ENCODE results near the gene IRAK1.

IRAK1 gene

GRCh38 chrX:154032160-154032559, 12.5 kb upstream of the IRAK1 start:
- Histone ChIP-seq H3K27ac (ENCODE audit: low read depth, low read length) (no peak overlapping the region), H3K4me2 (ENCODE audit: low read length) (no peak overlapping the region), H3F3A (ENCODE audit: control insufficient read depth, insufficient read depth) (no peaks in the 10 kb centered on the region), H3K4me3 (ENCODE audit: low read length) (no peak overlapping the region), H3K27me3 (ENCODE audit: control insufficient read depth, low read length) (no peaks in the 10 kb centered on the region), H3K4me1 (ENCODE audit: control insufficient read depth, low read length) (no peaks in the 10 kb centered on the region), H3K9me2 (replicated peaks; ENCODE audit: control insufficient read depth, low read length) (no peaks in the 10 kb centered on the region), H3K36me3 (ENCODE audit: control insufficient read depth, low read length) (peaks cover 3% of the 10 kb centered on the region), H4K20me1 (ENCODE audit: control insufficient read depth, insufficient read depth, low read depth, low read length) (no peaks in the 10 kb centered on the region), H3K79me2 (ENCODE audit: control insufficient read depth, low read length) (peaks cover 7% of the 10 kb centered on the region), H3K9me3 (ENCODE audit: control insufficient read depth, insufficient read depth, low read length) (no peaks in the 10 kb centered on the region)
- TF ChIP-seq EZH2phosphoT487 (IDR thresholded peaks at IDR 0.05; ENCODE audit: borderline replicate concordance, low read length) (no peak), CTCF (IDR thresholded peaks at IDR 0.05; ENCODE audit: low read depth, low read length, poor library complexity, severe bottlenecking) (no peak)

DNA sequence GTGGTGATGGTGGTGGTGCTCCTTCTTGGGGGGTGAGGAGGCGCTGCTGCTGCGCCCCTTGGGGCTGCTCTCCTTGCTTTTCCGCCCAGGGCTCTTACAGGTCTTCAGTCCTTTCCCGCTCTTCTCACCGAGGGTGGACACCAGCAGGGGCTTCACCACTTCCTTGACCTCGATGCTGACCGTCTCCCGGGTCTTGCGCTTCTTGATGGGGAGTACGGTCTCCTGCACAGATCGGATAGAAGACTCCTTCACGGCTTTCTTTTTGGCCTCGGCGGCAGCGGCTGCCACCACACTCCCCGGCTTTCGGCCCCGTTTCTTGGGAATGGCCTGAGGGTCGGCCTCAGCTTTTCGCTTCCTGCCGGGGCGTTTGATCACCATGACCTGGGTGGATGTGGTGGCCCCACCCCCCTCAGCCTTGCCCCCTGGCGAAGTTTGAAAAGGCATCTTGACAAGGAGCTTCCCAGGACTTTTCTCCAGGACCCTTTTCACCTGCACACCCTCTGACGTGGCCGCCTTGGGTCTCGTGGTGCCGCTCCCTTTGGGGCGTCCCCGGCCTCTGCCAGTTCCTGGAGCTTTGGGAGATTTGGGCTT, 11.1 kb upstream of the IRAK1 start:
- H3K4me2 ChIP-seq (ENCODE audit: low read length) = no peak overlapping the region
- H3K27ac ChIP-seq (ENCODE audit: low read depth, low read length) = no peak overlapping the region
- no peaks in the 10 kb centered on the region for H3K4me1 ChIP-seq (ENCODE audit: control insufficient read depth, low read length)
- H3K4me3 ChIP-seq (ENCODE audit: low read length) = no peak overlapping the region
- H3K9me2 ChIP-seq (replicated peaks; ENCODE audit: control insufficient read depth, low read length) = no peaks in the 10 kb centered on the region
- TF ChIP-seq EZH2phosphoT487 (IDR thresholded peaks at IDR 0.05; ENCODE audit: borderline replicate concordance, low read length) = no peak
- TF ChIP-seq CTCF (IDR thresholded peaks at IDR 0.05; ENCODE audit: low read depth, low read length, poor library complexity, severe bottlenecking) = no peak
- H3F3A ChIP-seq (ENCODE audit: control insufficient read depth, insufficient read depth) = no peaks in the 10 kb centered on the region
- no peaks in the 10 kb centered on the region for H4K20me1 ChIP-seq (ENCODE audit: control insufficient read depth, insufficient read depth, low read depth, low read length)
- peaks cover 3% of the 10 kb centered on the region for H3K36me3 ChIP-seq (ENCODE audit: control insufficient read depth, low read length)
- no peaks in the 10 kb centered on the region for H3K9me3 ChIP-seq (ENCODE audit: control insufficient read depth, insufficient read depth, low read length)
- peaks cover 7% of the 10 kb centered on the region for H3K79me2 ChIP-seq (ENCODE audit: control insufficient read depth, low read length)
- H3K27me3 ChIP-seq (ENCODE audit: control insufficient read depth, low read length) = no peaks in the 10 kb centered on the region

- Histone ChIP-seq H3K4me1 (ENCODE audit: control insufficient read depth, low read length) (no peaks in the 10 kb centered on the region), H3K36me3 (ENCODE audit: control insufficient read depth, low read length) (peaks cover 3% of the 10 kb centered on the region), H3K9me3 (ENCODE audit: control insufficient read depth, insufficient read depth, low read length) (no peaks in the 10 kb centered on the region), H3K79me2 (ENCODE audit: control insufficient read depth, low read length) (peaks cover 7% of the 10 kb centered on the region), H3K27ac (ENCODE audit: low read depth, low read length) (no peak overlapping the region), H3F3A (ENCODE audit: control insufficient read depth, insufficient read depth) (no peaks in the 10 kb centered on the region), H3K4me3 (ENCODE audit: low read length) (no peak overlapping the region), H3K9me2 (replicated peaks; ENCODE audit: control insufficient read depth, low read length) (no peaks in the 10 kb centered on the region), H3K4me2 (ENCODE audit: low read length) (no peak overlapping the region), H3K27me3 (ENCODE audit: control insufficient read depth, low read length) (no peaks in the 10 kb centered on the region), H4K20me1 (ENCODE audit: control insufficient read depth, insufficient read depth, low read depth, low read length) (no peaks in the 10 kb centered on the region)
- TF ChIP-seq CTCF (IDR thresholded peaks at IDR 0.05; ENCODE audit: low read depth, low read length, poor library complexity, severe bottlenecking) = no peak
- TF ChIP-seq EZH2phosphoT487 (IDR thresholded peaks at IDR 0.05; ENCODE audit: borderline replicate concordance, low read length) = no peak
Observed at GRCh38 chrX:154030266-154030665, 10.6 kb upstream of the IRAK1 start.

Data from DOHH2 (cell line).